Astrocyte (in vitro differentiated cells and primary cell): ENCODE measurements around the gene HSPA1A. TPM values are rescaled to one million over a fixed set of nuclear protein-coding genes. Genes with fewer than 3 reads are reported as not detected.
A peak's percentile ranks its signal among the peaks of the same experiment; 100 is the strongest.

Source experiments
- DNase-seq: peaks from one replicate; pipeline ENCODE4 v3.0.0-alpha.2; 2010; ENCODE audit warnings: low read depth
- FAIRE-seq: peaks from 2 replicates; lab custom pipeline; 2011; peaks lifted over from hg19 to GRCh38; lab: Jason Lieb, UNC
- H2AFZ ChIP-seq: 2 replicates; pipeline ENCODE4 v1.6.0; 2012; ENCODE audit warnings: low read depth, low read length, inconsistent platforms
- H3K27ac ChIP-seq: 2 replicates; pipeline ENCODE4 v1.5.1; 2011; ENCODE audit warnings: low read depth, low read length, inconsistent platforms
- H3K27me3 ChIP-seq: 2 replicates; pipeline ENCODE4 v1.6.0; 2011; ENCODE audit warnings: low read length, inconsistent platforms; ENCODE audit not compliant: insufficient read depth
- H3K36me3 ChIP-seq: 2 replicates; pipeline ENCODE4 v1.5.1; 2011; ENCODE audit warnings: low read length, inconsistent platforms; ENCODE audit not compliant: insufficient read depth
- H3K4me1 ChIP-seq: 2 replicates; pipeline ENCODE4 v1.5.1; 2011; ENCODE audit warnings: low read length, inconsistent platforms; ENCODE audit not compliant: insufficient read depth
- H3K4me2 ChIP-seq: 2 replicates; pipeline ENCODE4 v1.6.0; 2012; ENCODE audit warnings: low read length, inconsistent platforms
- H3K4me3 ChIP-seq: 2 replicates; pipeline ENCODE4 v1.5.1; 2011; ENCODE audit warnings: low read depth, mild to moderate bottlenecking, low read length, inconsistent platforms; ENCODE audit not compliant: insufficient read depth
- H3K79me2 ChIP-seq: 2 replicates; pipeline ENCODE4 v1.6.0; 2012; ENCODE audit warnings: mild to moderate bottlenecking, low read length, inconsistent platforms; ENCODE audit not compliant: insufficient read depth
- H3K9ac ChIP-seq: 2 replicates; pipeline ENCODE4 v1.6.0; 2012; ENCODE audit warnings: mild to moderate bottlenecking, low read length, inconsistent platforms
- H3K9me3 ChIP-seq: 2 replicates; pipeline ENCODE4 v1.5.1; 2012; ENCODE audit warnings: low read depth, mild to moderate bottlenecking, low read length, inconsistent platforms; ENCODE audit not compliant: insufficient read depth
- H4K20me1 ChIP-seq: 2 replicates; pipeline ENCODE4 v1.6.0; 2012; ENCODE audit warnings: low read length, inconsistent platforms; ENCODE audit not compliant: insufficient read depth
- H3K27ac Mint-ChIP-seq: one replicate; pipeline ENCODE4 v1.8.0; 2021; ENCODE audit warnings: mild to moderate bottlenecking, mixed read lengths; ENCODE audit not compliant: unreplicated experiment
- H3K27me3 Mint-ChIP-seq: one replicate; pipeline ENCODE4 v1.8.0; 2021; ENCODE audit warnings: low read depth, mixed read lengths; ENCODE audit not compliant: unreplicated experiment
- H3K36me3 Mint-ChIP-seq: one replicate; pipeline ENCODE4 v1.8.0; 2021; ENCODE audit warnings: low read depth, mixed read lengths; ENCODE audit not compliant: unreplicated experiment
- H3K4me1 Mint-ChIP-seq: one replicate; pipeline ENCODE4 v1.8.0; 2021; ENCODE audit warnings: low read depth, mixed read lengths; ENCODE audit not compliant: unreplicated experiment
- H3K4me3 Mint-ChIP-seq: one replicate; pipeline ENCODE4 v1.8.0; 2021; ENCODE audit warnings: mild to moderate bottlenecking, moderate library complexity, mixed read lengths; ENCODE audit not compliant: unreplicated experiment
- H3K9me3 Mint-ChIP-seq: one replicate; pipeline ENCODE4 v1.8.0; 2021; ENCODE audit warnings: mild to moderate bottlenecking, mixed read lengths; ENCODE audit not compliant: unreplicated experiment
- EZH2 ChIP-seq: IDR thresholded peaks from 2 replicates; pipeline ENCODE4 v1.6.1; 2012; ENCODE audit warnings: mild to moderate bottlenecking, low read length, inconsistent platforms; ENCODE audit not compliant: insufficient read depth
- total RNA-seq: library from RNA; stranded (reverse); gene quantifications from 2 replicates; pipeline ENCODE4 v1.2.1, GENCODE V29; 2021
- TF ChIP-seq, protein P1 (sequence below): IDR thresholded peaks from 2 replicates; pipeline ENCODE4 v1.5.1; 2011; ENCODE audit warnings: low read depth, mild to moderate bottlenecking, inconsistent platforms, low read length, moderate library complexity; ENCODE audit not compliant: insufficient read depth

Gene HSPA1A
- total RNA-seq, 1 donor from 2014 or later, result 52.7 TPM

DNA sequence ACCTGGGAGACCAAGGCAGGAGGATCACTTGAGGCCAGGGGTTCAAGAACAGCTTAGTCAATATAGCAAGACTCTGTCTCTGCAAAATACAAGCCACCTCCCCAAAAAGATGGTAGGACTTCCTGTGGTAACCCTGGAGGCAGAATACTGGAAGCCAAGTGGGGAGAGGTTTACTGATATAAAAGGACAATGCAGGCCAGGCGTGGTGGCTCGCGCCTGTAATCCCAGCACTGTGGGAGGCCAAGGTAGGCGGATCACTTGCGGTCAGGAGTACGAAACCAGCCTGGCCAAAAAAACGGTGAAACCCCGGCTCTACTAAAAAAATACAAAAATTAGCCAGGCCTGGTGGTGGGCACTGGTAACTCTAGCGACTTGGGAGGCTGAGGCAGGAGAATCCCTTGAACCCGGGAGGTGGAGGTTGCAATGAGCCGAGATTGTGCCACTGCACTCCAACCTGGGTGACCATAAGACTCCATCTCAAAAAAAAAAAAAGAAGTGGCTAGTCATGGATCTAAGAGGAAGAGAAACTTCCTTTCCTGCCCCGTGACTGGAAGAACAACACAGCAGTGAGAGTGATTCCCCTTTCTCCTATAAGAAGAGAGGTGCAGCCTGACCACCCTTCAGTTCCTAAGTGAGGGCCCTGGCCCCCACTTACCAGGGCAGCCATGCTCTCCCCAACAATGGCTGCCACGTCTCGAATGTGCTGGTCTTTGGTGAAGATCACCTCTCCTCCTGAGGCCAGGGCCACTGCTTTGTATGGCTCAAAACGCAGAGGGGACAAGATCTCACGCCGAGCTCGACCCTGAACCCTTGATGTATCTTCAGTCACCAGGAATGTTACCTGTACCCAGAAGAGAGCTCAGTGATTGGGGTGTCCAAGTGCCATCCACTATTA, 46.7 kb upstream of the HSPA1A start:
- Histone ChIP-seq H3K9me3 (no peaks in the 10 kb centered on the region), H3K4me2 (no peak overlapping the region), H3K27me3 (no peaks in the 10 kb centered on the region), H3K4me3 (no peak overlapping the region), H3K27ac (no peak overlapping the region), H3K4me1 (peaks cover 9% of the 10 kb centered on the region), H3K79me2 (no peaks in the 10 kb centered on the region), H2AFZ (no peak overlapping the region), H4K20me1 (no peaks in the 10 kb centered on the region), H3K36me3 (no peaks in the 10 kb centered on the region), H3K9ac (no peak overlapping the region)
- Mint-ChIP-seq H3K36me3 (peaks cover 5% of the 10 kb centered on the region), H3K27me3 (no peaks in the 10 kb centered on the region), H3K9me3 (no peaks in the 10 kb centered on the region), H3K4me3 (no peak overlapping the region), H3K4me1 (peaks cover 2% of the 10 kb centered on the region), H3K27ac (no peak overlapping the region)
- no peak for FAIRE-seq
- DNase-seq, result no peak
- TF ChIP-seq, protein P1, sequence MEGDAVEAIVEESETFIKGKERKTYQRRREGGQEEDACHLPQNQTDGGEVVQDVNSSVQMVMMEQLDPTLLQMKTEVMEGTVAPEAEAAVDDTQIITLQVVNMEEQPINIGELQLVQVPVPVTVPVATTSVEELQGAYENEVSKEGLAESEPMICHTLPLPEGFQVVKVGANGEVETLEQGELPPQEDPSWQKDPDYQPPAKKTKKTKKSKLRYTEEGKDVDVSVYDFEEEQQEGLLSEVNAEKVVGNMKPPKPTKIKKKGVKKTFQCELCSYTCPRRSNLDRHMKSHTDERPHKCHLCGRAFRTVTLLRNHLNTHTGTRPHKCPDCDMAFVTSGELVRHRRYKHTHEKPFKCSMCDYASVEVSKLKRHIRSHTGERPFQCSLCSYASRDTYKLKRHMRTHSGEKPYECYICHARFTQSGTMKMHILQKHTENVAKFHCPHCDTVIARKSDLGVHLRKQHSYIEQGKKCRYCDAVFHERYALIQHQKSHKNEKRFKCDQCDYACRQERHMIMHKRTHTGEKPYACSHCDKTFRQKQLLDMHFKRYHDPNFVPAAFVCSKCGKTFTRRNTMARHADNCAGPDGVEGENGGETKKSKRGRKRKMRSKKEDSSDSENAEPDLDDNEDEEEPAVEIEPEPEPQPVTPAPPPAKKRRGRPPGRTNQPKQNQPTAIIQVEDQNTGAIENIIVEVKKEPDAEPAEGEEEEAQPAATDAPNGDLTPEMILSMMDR, result no peak
- no peak for TF ChIP-seq EZH2

DNA sequence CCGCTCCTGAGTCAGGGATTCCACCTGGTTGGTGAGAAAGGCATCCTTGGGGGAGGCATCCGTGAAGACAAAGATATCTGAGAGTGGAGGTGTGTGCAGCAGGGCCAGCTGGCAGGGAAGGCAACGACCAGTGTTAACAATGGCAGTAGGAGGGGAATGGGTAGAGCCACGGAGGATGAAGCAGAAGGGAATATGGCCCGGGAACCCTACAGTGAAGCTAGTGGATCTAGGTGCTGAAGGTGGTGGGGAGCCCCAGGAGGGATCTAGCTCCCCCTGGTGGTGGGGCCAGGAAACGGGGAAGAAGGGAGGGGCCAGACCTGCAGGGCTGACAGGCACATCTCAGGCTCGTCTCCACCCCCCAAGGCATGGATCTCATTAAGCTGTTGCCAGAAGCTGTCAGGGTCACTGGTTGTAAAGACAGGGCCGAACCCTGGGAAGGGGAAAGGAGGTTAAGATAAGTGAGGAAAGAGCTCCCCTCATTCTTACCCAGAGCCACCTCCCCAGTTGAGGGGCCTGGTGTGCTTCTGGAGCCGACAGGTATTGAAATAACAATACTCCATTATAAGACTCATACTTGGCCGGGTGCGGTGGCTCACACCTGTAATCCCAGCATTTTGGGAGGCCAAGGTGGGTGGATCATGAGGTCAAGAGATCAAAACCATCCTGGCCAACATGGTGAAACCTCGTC, 45.5 kb upstream of the HSPA1A start:
- Histone ChIP-seq H3K9ac (no peak overlapping the region), H2AFZ (no peak overlapping the region), H3K9me3 (no peaks in the 10 kb centered on the region), H3K27ac (no peak overlapping the region), H3K79me2 (no peaks in the 10 kb centered on the region), H3K36me3 (no peaks in the 10 kb centered on the region), H3K4me2 (no peak overlapping the region), H3K4me3 (no peak overlapping the region), H3K4me1 (peaks cover 8% of the 10 kb centered on the region), H4K20me1 (no peaks in the 10 kb centered on the region), H3K27me3 (no peaks in the 10 kb centered on the region)
- DNase-seq, result no peak
- TF ChIP-seq, protein P1, result peak; percentile 37
- TF ChIP-seq EZH2, result no peak
- Mint-ChIP-seq H3K36me3 (peaks cover 2% of the 10 kb centered on the region), H3K4me3 (no peak overlapping the region), H3K27ac (peak overlapping the region; percentile 77), H3K9me3 (no peaks in the 10 kb centered on the region), H3K27me3 (no peaks in the 10 kb centered on the region), H3K4me1 (no peaks in the 10 kb centered on the region)
- FAIRE-seq, result no peak
